ENCODE results near the gene KCNG2.

DNA sequence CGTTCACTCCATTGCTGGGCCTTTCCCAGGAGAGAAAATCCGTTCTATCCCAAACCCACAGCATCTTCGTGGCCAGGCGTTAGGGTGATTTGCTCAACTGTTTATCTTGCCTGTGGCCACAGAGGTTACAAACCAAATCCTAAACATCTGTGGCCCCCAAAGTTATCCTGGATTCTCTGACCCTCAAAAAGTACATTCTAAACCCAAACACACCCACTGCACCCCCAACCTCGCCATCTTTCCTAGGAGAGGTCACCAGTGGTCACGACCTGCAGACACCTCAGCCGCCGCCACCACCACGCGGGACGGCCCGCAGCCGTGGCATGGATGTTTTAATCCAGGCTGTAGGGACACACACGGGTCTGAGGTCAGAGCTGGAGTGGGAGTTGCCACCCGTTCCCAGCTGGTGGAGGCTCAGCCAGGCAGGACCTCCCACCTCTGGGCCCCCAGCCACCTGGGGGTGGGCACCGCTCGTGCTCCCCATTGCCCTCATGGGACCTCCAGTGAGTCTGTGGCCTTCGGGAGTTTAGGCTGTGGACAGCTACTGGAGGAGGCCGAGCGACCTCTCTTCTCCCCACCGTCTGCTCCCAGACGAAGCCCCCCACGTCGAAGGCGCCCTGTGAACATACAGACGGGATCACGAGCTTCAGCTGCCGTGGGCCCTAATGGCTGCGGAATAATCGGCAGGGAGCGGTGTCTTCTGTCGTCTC lies 72.0 kb downstream of the KCNG2 start:
- TF ChIP-seq, protein P1, sequence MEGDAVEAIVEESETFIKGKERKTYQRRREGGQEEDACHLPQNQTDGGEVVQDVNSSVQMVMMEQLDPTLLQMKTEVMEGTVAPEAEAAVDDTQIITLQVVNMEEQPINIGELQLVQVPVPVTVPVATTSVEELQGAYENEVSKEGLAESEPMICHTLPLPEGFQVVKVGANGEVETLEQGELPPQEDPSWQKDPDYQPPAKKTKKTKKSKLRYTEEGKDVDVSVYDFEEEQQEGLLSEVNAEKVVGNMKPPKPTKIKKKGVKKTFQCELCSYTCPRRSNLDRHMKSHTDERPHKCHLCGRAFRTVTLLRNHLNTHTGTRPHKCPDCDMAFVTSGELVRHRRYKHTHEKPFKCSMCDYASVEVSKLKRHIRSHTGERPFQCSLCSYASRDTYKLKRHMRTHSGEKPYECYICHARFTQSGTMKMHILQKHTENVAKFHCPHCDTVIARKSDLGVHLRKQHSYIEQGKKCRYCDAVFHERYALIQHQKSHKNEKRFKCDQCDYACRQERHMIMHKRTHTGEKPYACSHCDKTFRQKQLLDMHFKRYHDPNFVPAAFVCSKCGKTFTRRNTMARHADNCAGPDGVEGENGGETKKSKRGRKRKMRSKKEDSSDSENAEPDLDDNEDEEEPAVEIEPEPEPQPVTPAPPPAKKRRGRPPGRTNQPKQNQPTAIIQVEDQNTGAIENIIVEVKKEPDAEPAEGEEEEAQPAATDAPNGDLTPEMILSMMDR (IDR thresholded peaks at IDR 0.05): no peak
- TF ChIP-seq POLR2A (IDR thresholded peaks at IDR 0.05): no peak
